H9 (cell line): Measurements from ENCODE around the gene BMPER. TPM values are rescaled to one million over a fixed set of nuclear protein-coding genes. Genes with fewer than 3 reads are reported as not detected.

Experiments used
- DNase-seq: peaks from one replicate; pipeline ENCODE4 v3.0.0-alpha.2; 2017
- H2AFZ ChIP-seq: one replicate; pipeline ENCODE4 v1.6.1; 2013; ENCODE audit warnings: mild to moderate bottlenecking, low read length, control low read depth, moderate library complexity
- H2AK5ac ChIP-seq: 2 replicates; pipeline ENCODE4 v1.6.1; 2013; ENCODE audit warnings: low read length, control low read depth, mixed read lengths; ENCODE audit not compliant: insufficient read length
- H2BK120ac ChIP-seq: one replicate; pipeline ENCODE4 v1.6.1; 2013; ENCODE audit warnings: low read depth, mild to moderate bottlenecking, low read length, control low read depth, inconsistent platforms; ENCODE audit not compliant: poor library complexity, severe bottlenecking
- H2BK12ac ChIP-seq: 2 replicates; pipeline ENCODE4 v1.6.1; 2013; ENCODE audit warnings: low read length, control low read depth, mixed read lengths, low read depth; ENCODE audit not compliant: insufficient read length
- H2BK15ac ChIP-seq: 2 replicates; pipeline ENCODE4 v1.6.1; 2013; ENCODE audit warnings: low read depth, low read length, control low read depth
- H2BK20ac ChIP-seq: one replicate; pipeline ENCODE4 v1.6.1; 2013; ENCODE audit warnings: low read depth, mild to moderate bottlenecking, low read length, control low read depth, inconsistent platforms; ENCODE audit not compliant: poor library complexity, severe bottlenecking
- H2BK5ac ChIP-seq: 2 replicates; pipeline ENCODE4 v1.6.1; 2013; ENCODE audit warnings: low read length, control low read depth, mixed read lengths; ENCODE audit not compliant: insufficient read length
- H3K14ac ChIP-seq: 2 replicates; pipeline ENCODE4 v1.6.1; 2013; ENCODE audit warnings: low read length, control low read depth; ENCODE audit not compliant: insufficient read depth
- H3K18ac ChIP-seq: 2 replicates; pipeline ENCODE4 v1.6.1; 2013; ENCODE audit warnings: low read depth, mild to moderate bottlenecking, mixed read lengths, low read length, control low read depth; ENCODE audit not compliant: insufficient read length
- H3K23ac ChIP-seq: 2 replicates; pipeline ENCODE4 v1.6.1; 2013; ENCODE audit warnings: low read length, control low read depth, mixed read lengths, low read depth; ENCODE audit not compliant: insufficient read length
- H3K23me2 ChIP-seq: 2 replicates; pipeline ENCODE4 v1.6.1; 2013; ENCODE audit warnings: low read depth, mild to moderate bottlenecking, mixed read lengths, low read length, control low read depth; ENCODE audit not compliant: insufficient read length, poor library complexity, severe bottlenecking
- H3K27ac ChIP-seq: 2 replicates; pipeline ENCODE4 v1.5.1; 2013; ENCODE audit warnings: low read length, control low read depth, mixed read lengths, low read depth; ENCODE audit not compliant: insufficient read length
- H3K27me3 ChIP-seq: 2 replicates; pipeline ENCODE4 v1.6.1; 2013; ENCODE audit warnings: low read length, control low read depth, inconsistent platforms; ENCODE audit not compliant: insufficient read depth
- H3K4ac ChIP-seq: 2 replicates; pipeline ENCODE4 v1.6.1; 2013; ENCODE audit warnings: low read depth, mild to moderate bottlenecking, control low read depth, inconsistent platforms, low read length, moderate library complexity
- H3K4me1 ChIP-seq: 2 replicates; pipeline ENCODE4 v1.6.1; 2013; ENCODE audit warnings: low read length, control low read depth, inconsistent platforms; ENCODE audit not compliant: insufficient read depth
- H3K4me2 ChIP-seq: 2 replicates; pipeline ENCODE4 v1.6.1; 2013; ENCODE audit warnings: low read length, control low read depth, mixed read lengths; ENCODE audit not compliant: insufficient read length, insufficient read depth
- H3K56ac ChIP-seq: 2 replicates; pipeline ENCODE4 v1.6.1; 2013; ENCODE audit warnings: low read depth, mild to moderate bottlenecking, mixed read lengths, low read length, control low read depth; ENCODE audit not compliant: insufficient read length
- H3K79me1 ChIP-seq: 2 replicates; pipeline ENCODE4 v1.6.1; 2013; ENCODE audit warnings: low read depth, mild to moderate bottlenecking, moderate library complexity, low read length, control low read depth, inconsistent platforms; ENCODE audit not compliant: insufficient read depth, poor library complexity, severe bottlenecking
- H3K79me2 ChIP-seq: 2 replicates; pipeline ENCODE4 v1.6.1; 2013; ENCODE audit warnings: low read length, control low read depth, inconsistent platforms; ENCODE audit not compliant: insufficient read depth
- H3K9ac ChIP-seq: 2 replicates; pipeline ENCODE4 v1.6.1; 2013; ENCODE audit warnings: low read length, control low read depth, mixed read lengths; ENCODE audit not compliant: insufficient read length; ENCODE audit errors: extremely low read depth
- H3K9me3 ChIP-seq: one replicate; pipeline ENCODE4 v1.6.1; 2013; ENCODE audit warnings: low read depth, low read length, inconsistent platforms; ENCODE audit not compliant: control insufficient read depth
- H3T11ph ChIP-seq: one replicate; pipeline ENCODE4 v1.6.1; 2013; ENCODE audit warnings: mild to moderate bottlenecking, low read length, control low read depth, inconsistent platforms
- H4K20me1 ChIP-seq: one replicate; pipeline ENCODE4 v1.6.1; 2013; ENCODE audit not compliant: control insufficient read depth, insufficient read length, insufficient read depth
- H4K5ac ChIP-seq: 2 replicates; pipeline ENCODE4 v1.6.1; 2013; ENCODE audit warnings: low read depth, mild to moderate bottlenecking, mixed read lengths, low read length, control low read depth; ENCODE audit not compliant: insufficient read length
- H4K8ac ChIP-seq: replicated peaks from 2 replicates; pipeline ENCODE4 v1.6.1; 2013; ENCODE audit warnings: low read length, control low read depth, mixed read lengths, low read depth; ENCODE audit not compliant: insufficient read length
- H4K91ac ChIP-seq: 2 replicates; pipeline ENCODE4 v1.6.1; 2013; ENCODE audit warnings: low read depth, mild to moderate bottlenecking, moderate library complexity, mixed read lengths, low read length, control low read depth; ENCODE audit not compliant: insufficient read length
- H3K27ac Mint-ChIP-seq, 3 experiments: 2 replicates in 2 of 3; 3 replicates in 1 of 3; pipeline ENCODE4 v1.8.0; 2020 to 2021; ENCODE audit warnings: mixed read lengths in 3 of 3, mild to moderate bottlenecking in 1 of 3, moderate library complexity in 1 of 3
- H3K27me3 Mint-ChIP-seq: 2 replicates; pipeline ENCODE4 v1.8.0; 2021; ENCODE audit warnings: low read depth, mild to moderate bottlenecking, moderate library complexity, mixed read lengths
- H3K36me3 Mint-ChIP-seq, 3 experiments: 2 replicates in 2 of 3; 3 replicates in 1 of 3; pipeline ENCODE4 v1.8.0; 2020 to 2021; ENCODE audit warnings: low read depth in 3 of 3, mixed read lengths in 3 of 3; ENCODE audit not compliant: insufficient read depth in 1 of 3
- H3K4me1 Mint-ChIP-seq, 2 experiments: 2 replicates each; pipeline ENCODE4 v1.8.0; 2020; ENCODE audit warnings: mixed read lengths in 2 of 2
- H3K4me3 Mint-ChIP-seq, 2 experiments: 2 replicates in 1 of 2; 3 replicates in 1 of 2; pipeline ENCODE4 v1.8.0; 2020 to 2021; ENCODE audit warnings: mild to moderate bottlenecking in 2 of 2, mixed read lengths in 2 of 2, moderate library complexity in 1 of 2
- H3K9me3 Mint-ChIP-seq, 2 experiments: 2 replicates in 1 of 2; 3 replicates in 1 of 2; pipeline ENCODE4 v1.8.0; 2020; ENCODE audit warnings: mild to moderate bottlenecking in 2 of 2, mixed read lengths in 2 of 2, moderate library complexity in 1 of 2
- CTCF ChIP-seq: fragments of 200-600 bp; sonication (generic); conservative IDR thresholded peaks from 3 replicates; pipeline ENCODE4 v1.8.0; 2021; ENCODE audit warnings: antibody characterized with exemption, mild to moderate bottlenecking
- WGBS: extraction: QIAGEN DNeasy Blood & Tissue Kit; methylation state at CpG from one replicate; pipeline ENCODE4 v1.1.7; 2013; ENCODE audit warnings: missing lambda C conversion rate, low lambda C conversion rate, mixed read lengths; ENCODE audit not compliant: insufficient read length; ENCODE audit errors: extremely low coverage; 5-methylcytosine and 5-hydroxymethylcytosine counted together
- total RNA-seq: library from RNA; stranded (reverse); gene quantifications from 2 replicates; pipeline ENCODE4 v1.2.1, GENCODE V29; 2021

Gene BMPER
- total RNA-seq, 1 experiment from 2014 or later, result 0.20 TPM

DNA sequence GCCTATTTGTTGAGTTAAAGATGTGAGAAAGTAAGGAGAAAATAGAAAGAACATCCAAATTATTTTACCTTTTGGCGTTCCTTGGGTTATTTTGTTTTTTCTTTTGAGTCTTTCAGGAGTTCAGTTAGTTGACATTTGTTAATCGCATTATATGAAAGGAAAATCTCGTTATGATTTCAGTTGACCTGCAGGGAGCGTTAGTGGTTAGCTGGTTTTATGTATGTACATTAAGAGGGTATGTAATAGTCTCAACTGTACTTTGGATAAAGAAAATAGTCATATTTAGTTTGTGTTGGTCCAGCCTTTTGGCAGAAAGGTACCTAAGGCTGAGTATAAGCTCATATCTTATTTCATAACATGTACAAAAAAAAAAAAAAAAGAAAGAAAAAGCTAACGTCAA is 4.0 kb downstream of the BMPER start:
- Histone ChIP-seq H3K23ac (no peak overlapping the region), H3K4me1 (no peaks in the 10 kb centered on the region), H4K5ac (no peak overlapping the region), H3K79me1 (no peaks in the 10 kb centered on the region), H2AK5ac (no peak overlapping the region), H3K4ac (no peak overlapping the region), H4K91ac (no peak overlapping the region), H4K8ac (no peak overlapping the region), H2BK20ac (no peak overlapping the region), H3K18ac (no peak overlapping the region), H3K4me2 (no peak overlapping the region), H3K79me2 (no peaks in the 10 kb centered on the region), H3K27me3 (peaks cover 4% of the 10 kb centered on the region; the same call in 1 of the 2 replicates), H2BK15ac (no peak overlapping the region), H3K27ac (no peak overlapping the region), H3K9me3 (no peaks in the 10 kb centered on the region), H3K56ac (no peak overlapping the region), H2BK5ac (no peak overlapping the region), H2BK12ac (no peak overlapping the region), H3K14ac (no peak overlapping the region), H4K20me1 (no peaks in the 10 kb centered on the region), H3K23me2 (peaks cover 13% of the 10 kb centered on the region), H2AFZ (no peak overlapping the region), H2BK120ac (no peak overlapping the region), H3K9ac (no peak overlapping the region), H3T11ph (no peak overlapping the region)
- peaks cover 61% of the 10 kb centered on the region for H3K27me3 Mint-ChIP-seq
- TF ChIP-seq CTCF, result no peak
- WGBS, result no CpG with 5 or more reads among the region's 5 CpGs
- no peaks in the 10 kb centered on the region for H3K9me3 Mint-ChIP-seq
- peaks cover 0 to 3% of the 10 kb centered on the region in 2 experiments; a peak in 1 of 4 replicates for H3K4me1 Mint-ChIP-seq
- H3K36me3 Mint-ChIP-seq, result no peaks in the 10 kb centered on the region
- no peak overlapping the region for H3K4me3 Mint-ChIP-seq
- DNase-seq, result no peak
- no peak overlapping the region for H3K27ac Mint-ChIP-seq
